ENCODE data around the gene LY6G6D. TPM values are rescaled to one million over a fixed set of nuclear protein-coding genes. Genes with fewer than 3 reads are reported as not detected.
A peak's percentile ranks its signal among the peaks of the same experiment; 100 is the strongest.

Gene LY6G6D
- total and polyA plus RNA-seq, 2 of the 13 experiments (the other 11 are each of a cell fraction or from before 2014, with no cell fraction given): not detected

- TF ChIP-seq MYNN (CRISPR knock-in tag; IDR thresholded peaks at IDR 0.05; ENCODE audit: low read depth): no peak; the same call in 1 of the 2 replicates
- TF ChIP-seq DDIT3 (CRISPR knock-in tag; IDR thresholded peaks at IDR 0.05): no peak
- 0 out of 2 replicates have a peak, but pooled peaks have one; percentile 33 for TF ChIP-seq ZSCAN9 (CRISPR knock-in tag; IDR thresholded peaks at IDR 0.05; ENCODE audit: borderline replicate concordance)
- TF ChIP-seq ZSCAN30 (CRISPR knock-in tag; IDR thresholded peaks at IDR 0.05): no peak
- peak; percentile 79; the same call in 1 of the 2 replicates for TF ChIP-seq ZNF616 (CRISPR knock-in tag; IDR thresholded peaks at IDR 0.05; ENCODE audit: low read depth)
- TF ChIP-seq ZNF513 (CRISPR knock-in tag; conservative IDR thresholded peaks at IDR 0.05): no peak
- TF ChIP-seq ZNF160 (CRISPR knock-in tag; IDR thresholded peaks at IDR 0.05): no peak; the same call in 1 of the 2 replicates
- TF ChIP-seq ZNF704 (CRISPR knock-in tag; IDR thresholded peaks at IDR 0.05; ENCODE audit: borderline replicate concordance): 0 out of 2 replicates have a peak, but pooled peaks have one; percentile 64
- TF ChIP-seq THYN1 (CRISPR knock-in tag; IDR thresholded peaks at IDR 0.05; ENCODE audit: borderline replicate concordance, low read depth): no peak
- no peak for TF ChIP-seq GMEB2 (CRISPR knock-in tag; IDR thresholded peaks at IDR 0.05; ENCODE audit: low read depth)
- TF ChIP-seq HHEX (CRISPR knock-in tag; IDR thresholded peaks at IDR 0.05): no peak
- TF ChIP-seq JUNB (CRISPR knock-in tag; IDR thresholded peaks at IDR 0.05; ENCODE audit: borderline replicate concordance): no peak
- TF ChIP-seq ATF7 (IDR thresholded peaks at IDR 0.05): no peak
- no peak; the same call in 1 of the 2 replicates for TF ChIP-seq ATF7 (CRISPR knock-in tag; IDR thresholded peaks at IDR 0.05)
- TF ChIP-seq ZNF547 (CRISPR knock-in tag; IDR thresholded peaks at IDR 0.05): no peak; the same call in 1 of the 2 replicates
- TF ChIP-seq ZNF292 (CRISPR knock-in tag; IDR thresholded peaks at IDR 0.05; ENCODE audit: borderline replicate concordance, low read depth): no peak
- TF ChIP-seq ZNF879 (CRISPR knock-in tag; IDR thresholded peaks at IDR 0.05): no peak; the same call in 1 of the 2 replicates
- no peak for TF ChIP-seq GATA4 (IDR thresholded peaks at IDR 0.05; ENCODE audit: borderline replicate concordance, low read depth)
- TF ChIP-seq ZNF740 (CRISPR knock-in tag; IDR thresholded peaks at IDR 0.05): 0 out of 2 replicates have a peak, but pooled peaks have one; percentile 17
- TF ChIP-seq ZNF747 (CRISPR knock-in tag; IDR thresholded peaks at IDR 0.05; ENCODE audit: borderline replicate concordance): peak; percentile 67; the same call in 1 of the 2 replicates
- no peak for TF ChIP-seq RFX3 (CRISPR knock-in tag; IDR thresholded peaks at IDR 0.05)
- TF ChIP-seq ZNF253 (CRISPR knock-in tag; IDR thresholded peaks at IDR 0.05; ENCODE audit: borderline replicate concordance): no peak
- no peak for TF ChIP-seq TERF1 (CRISPR knock-in tag; IDR thresholded peaks at IDR 0.05)
- TF ChIP-seq KAT2B (IDR thresholded peaks at IDR 0.05; ENCODE audit: borderline replicate concordance, low read depth, low read length): no peak
These were observed 15.0 kb downstream of the LY6G6D start (continued) for GRCh38 chr6:31729979-31730630.

All from HepG2 (cell line).